GM21526 (cell line): ENCODE results near the gene FCER2.
A peak's percentile ranks its signal among the peaks of the same experiment; 100 is the strongest.
"Not testable (repeated sequence)": the region's sequence is repeated elsewhere in the genome, so short reads cannot be mapped to it uniquely, and the experiment has no call there.

Experiments
- ATAC-seq: cut with Tn5 transposase; IDR thresholded peaks from one replicate; pipeline ENCODE4 v1.9.1; 2021; ENCODE audit warnings: moderate library complexity; ENCODE audit not compliant: unreplicated experiment, low FRiP score

FCER2 gene

GRCh38 chr19:7701654-7702457, at the start of gene FCER2:
FCER2 (minus strand) TSS chr19:7702131; CDS start chr19:7699760, 2,371 bp downstream.
- peak; percentile 45 for ATAC-seq

GRCh38 chr19:7751157-7751783, 49.3 kb upstream of the FCER2 start:
- no peak for ATAC-seq

GRCh38 chr19:7748756-7749155, 46.8 kb upstream of the FCER2 start:
- no peak for ATAC-seq

DNA sequence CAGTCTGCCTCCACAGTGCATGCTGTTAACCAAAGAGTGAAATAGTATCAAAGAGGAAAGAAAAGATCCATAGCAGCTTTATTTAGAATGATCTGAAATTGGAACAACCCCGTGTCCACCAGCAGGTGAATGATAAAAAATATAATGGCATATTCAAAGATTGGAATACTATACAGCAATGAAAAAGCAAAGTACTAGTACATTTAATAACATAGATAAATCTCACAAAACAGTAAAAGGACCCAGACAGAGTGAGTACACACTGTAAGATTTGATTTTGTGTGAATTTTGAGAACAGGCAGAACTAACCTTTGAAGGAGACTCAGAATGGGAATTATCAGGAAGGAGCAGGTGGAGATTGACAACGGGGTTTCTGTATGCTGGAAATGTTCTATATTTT, 46.2 kb upstream of the FCER2 start:
- ATAC-seq = no peak

GRCh38 chr19:7746903-7747884, 45.3 kb upstream of the FCER2 start, which contains the start of gene CD209:
CD209 (minus strand) TSS chr19:7747534; CDS start chr19:7747511, 23 bp downstream.
- no peak for ATAC-seq

GRCh38 chr19:7746306-7746705, 44.4 kb upstream of the FCER2 start:
- not testable (repeated sequence) for ATAC-seq

DNA sequence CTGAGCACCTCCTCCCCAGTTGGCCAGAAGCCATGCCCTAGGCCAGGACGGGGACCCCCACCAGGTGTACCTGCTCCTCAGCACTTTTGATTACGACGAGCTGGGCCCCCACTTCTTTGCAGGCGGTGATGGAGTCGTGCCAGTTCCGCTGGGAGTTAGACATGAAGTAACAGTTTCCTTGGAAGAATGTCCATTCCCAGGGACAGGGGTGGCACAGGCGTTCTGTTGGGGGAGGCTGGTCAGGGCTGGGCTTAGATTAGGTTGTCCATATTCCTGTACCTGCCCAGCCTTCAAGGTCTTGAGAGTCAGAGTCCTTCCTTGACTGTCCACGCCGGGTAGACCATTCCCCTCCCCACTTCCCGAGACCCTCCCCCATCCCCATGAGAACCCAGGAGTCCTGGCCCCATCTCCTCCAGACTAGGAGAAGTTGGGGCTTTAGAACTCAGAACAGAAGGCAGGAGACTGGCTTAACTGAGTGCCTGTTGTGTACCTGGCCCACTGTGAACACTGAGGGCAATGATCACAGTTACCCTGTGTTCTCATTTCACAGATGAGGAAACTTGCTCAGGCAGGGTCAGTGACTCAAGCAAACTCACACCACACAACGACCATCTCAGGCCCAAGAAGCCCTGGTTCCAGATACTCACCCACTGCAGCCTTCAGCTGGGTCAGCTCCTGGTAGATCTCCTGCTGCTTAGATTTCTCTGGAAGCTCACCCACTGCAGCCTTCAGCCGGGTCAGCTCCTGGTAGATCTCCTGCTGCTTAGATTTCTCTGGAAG, 43.1 kb upstream of the FCER2 start:
- ATAC-seq = no peak

DNA sequence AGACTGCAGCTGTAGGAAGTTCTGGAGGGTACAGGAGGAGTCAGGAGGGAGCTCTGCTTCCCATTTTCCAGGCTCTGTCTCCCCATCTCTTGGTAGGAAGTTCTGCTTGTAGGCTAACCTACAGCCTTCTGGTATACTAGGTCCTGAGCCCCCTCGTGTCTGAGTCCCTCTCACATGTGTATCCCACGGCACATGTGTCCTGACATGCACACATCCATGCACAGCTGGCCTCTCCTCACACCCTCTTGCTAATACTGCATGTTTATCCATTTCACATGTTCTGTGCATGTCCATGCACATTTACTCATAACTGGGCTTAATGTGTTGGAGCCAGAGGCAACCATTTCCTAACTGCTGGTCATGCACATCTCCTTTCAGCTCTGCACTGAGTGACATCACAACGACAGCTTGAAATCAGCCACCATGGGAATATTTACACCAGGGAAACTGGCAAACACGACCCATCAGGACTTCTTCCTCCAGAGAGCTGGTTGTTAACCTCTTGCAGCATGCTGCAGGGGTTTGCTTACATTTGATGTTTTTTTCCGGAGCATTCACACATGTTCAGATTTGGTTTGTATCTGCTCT, 42.4 kb upstream of the FCER2 start:
- ATAC-seq = no peak

- ATAC-seq = no peak
Measured at GRCh38 chr19:7743425-7743841, 41.5 kb upstream of the FCER2 start.

- no peak for ATAC-seq
Measured at GRCh38 chr19:7742991-7743390, 41.1 kb upstream of the FCER2 start.

DNA sequence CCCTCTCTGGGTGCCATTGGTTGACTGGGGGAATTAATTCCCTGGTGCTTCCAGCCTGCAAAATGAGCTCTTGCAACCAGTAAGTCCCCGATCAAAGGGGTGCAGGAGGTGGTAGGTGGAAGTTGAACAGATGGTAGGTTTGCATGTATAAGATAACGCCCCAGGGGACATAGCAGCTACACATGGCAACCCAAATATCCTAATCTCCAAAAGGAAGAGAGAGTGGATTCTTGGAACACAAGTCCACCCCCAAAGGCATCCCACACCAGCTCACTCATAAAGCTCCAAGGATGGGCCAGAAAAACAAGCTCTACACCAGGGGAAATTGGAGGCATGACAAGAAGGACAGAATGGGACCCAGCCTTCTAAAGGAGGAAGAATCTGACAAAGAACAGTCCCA, 40.6 kb upstream of the FCER2 start:
- ATAC-seq = no peak

DNA sequence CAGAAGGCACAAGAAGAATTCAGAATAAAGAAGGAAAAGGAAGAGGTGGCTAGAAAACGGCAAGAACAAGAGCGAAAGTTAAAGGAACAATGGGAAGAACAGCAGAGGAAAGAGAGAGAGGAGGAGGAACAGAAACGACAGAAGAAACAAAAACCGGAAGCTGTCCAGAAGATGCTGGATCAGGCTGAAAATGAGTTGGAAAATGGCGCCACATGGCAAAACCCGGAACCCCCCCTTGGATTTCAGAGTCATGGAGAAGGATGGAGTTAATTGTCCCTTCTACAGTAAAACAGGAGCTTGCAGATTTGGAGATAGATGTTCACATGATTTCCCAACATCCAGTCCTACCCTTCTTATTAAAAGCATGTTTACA, 38.7 kb upstream of the FCER2 start:
- ATAC-seq = no peak

- ATAC-seq = no peak
Measured at GRCh38 chr19:7739801-7740681, 38.1 kb upstream of the FCER2 start.

- no peak for ATAC-seq
Measured at GRCh38 chr19:7739211-7739755, 37.4 kb upstream of the FCER2 start.

DNA sequence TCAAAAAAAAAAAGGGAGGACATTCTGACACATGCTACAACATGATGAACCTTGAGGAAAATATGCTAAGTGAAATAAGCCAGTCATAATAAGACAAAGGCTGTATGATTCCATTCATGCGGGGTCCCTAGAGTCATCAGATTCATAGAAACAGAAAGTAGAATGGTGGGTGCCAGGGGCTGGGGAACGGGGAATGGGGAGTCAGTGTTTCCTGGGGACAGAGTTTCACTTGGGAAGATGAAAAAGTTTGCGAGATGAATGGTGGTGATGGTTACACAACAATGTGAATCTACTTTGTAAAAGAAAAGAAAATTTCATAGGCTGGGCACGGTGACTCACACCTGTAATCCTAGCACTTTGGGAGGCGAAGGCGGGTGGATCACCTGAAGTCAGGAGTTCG, 36.1 kb upstream of the FCER2 start:
- ATAC-seq = no peak

- no peak for ATAC-seq
Measured at GRCh38 chr19:7737215-7737614, 35.3 kb upstream of the FCER2 start.

- ATAC-seq = no peak
Measured at GRCh38 chr19:7736148-7736547, 34.2 kb upstream of the FCER2 start.
